WTC11 (cell line): Measurements from ENCODE around the gene MGRN1. TPM values are rescaled to one million over a fixed set of nuclear protein-coding genes. Genes with fewer than 3 reads are reported as not detected.

Experiments used
- ATF1 ChIP-seq: sonication (generic); formaldehyde crosslinking; IDR thresholded peaks from 2 replicates; pipeline ENCODE4 v1.8.1; 2023; ENCODE audit warnings: mild to moderate bottlenecking, moderate library complexity, missing genetic modification reagents
- ELF4 ChIP-seq: sonication (generic); formaldehyde crosslinking; IDR thresholded peaks from 2 replicates; pipeline ENCODE4 v1.8.1; 2022; ENCODE audit warnings: low read depth, mild to moderate bottlenecking, moderate library complexity, missing genetic modification reagents
- ETV6 ChIP-seq: sonication (generic); formaldehyde crosslinking; IDR thresholded peaks from 2 replicates; pipeline ENCODE4 v1.8.1; 2022; ENCODE audit warnings: mild to moderate bottlenecking, missing genetic modification reagents
- FOXK1 ChIP-seq: sonication (generic); formaldehyde crosslinking; IDR thresholded peaks from 2 replicates; pipeline ENCODE4 v1.8.0; 2022; ENCODE audit warnings: mild to moderate bottlenecking, moderate library complexity, missing genetic modification reagents
- FOXP1 ChIP-seq: sonication (generic); formaldehyde crosslinking; IDR thresholded peaks from 2 replicates; pipeline ENCODE4 v1.8.0; 2022; ENCODE audit warnings: missing genetic modification reagents, mild to moderate bottlenecking, moderate library complexity, borderline replicate concordance
- GRHL2 ChIP-seq: fragments of 250-450 bp; sonication (Bioruptor Pico); IDR thresholded peaks from 2 replicates; pipeline ENCODE4 v1.8.0; 2022; ENCODE audit warnings: mild to moderate bottlenecking, moderate library complexity; ENCODE audit not compliant: insufficient replicate concordance, severe bottlenecking
- GTF2I ChIP-seq: fragments of 250-450 bp; sonication (Bioruptor Pico); conservative IDR thresholded peaks from 2 replicates; pipeline ENCODE4 v1.4.0; 2021; ENCODE audit warnings: mild to moderate bottlenecking
- HMGA2 ChIP-seq: fragments of 250-450 bp; sonication (Bioruptor Pico); IDR thresholded peaks from 2 replicates; pipeline ENCODE4 v1.4.0; 2021; ENCODE audit warnings: mild to moderate bottlenecking, moderate library complexity
- IRF2 ChIP-seq: sonication (generic); formaldehyde crosslinking; IDR thresholded peaks from 2 replicates; pipeline ENCODE4 v1.8.0; 2022; ENCODE audit warnings: low read depth, missing genetic modification reagents, borderline replicate concordance
- NFE2L1 ChIP-seq: sonication (generic); formaldehyde crosslinking; IDR thresholded peaks from 2 replicates; pipeline ENCODE4 v1.8.1; 2023; ENCODE audit warnings: missing genetic modification reagents
- NR3C1 ChIP-seq: sonication (generic); formaldehyde crosslinking; conservative IDR thresholded peaks from 2 replicates; pipeline ENCODE4 v1.8.1; 2023; ENCODE audit warnings: low read depth, mild to moderate bottlenecking, missing genetic modification reagents
- SMAD3 ChIP-seq: sonication (generic); formaldehyde crosslinking; IDR thresholded peaks from 2 replicates; pipeline ENCODE4 v1.8.0; 2022; ENCODE audit warnings: missing genetic modification reagents, mild to moderate bottlenecking, borderline replicate concordance
- SMAD4 ChIP-seq: sonication (generic); formaldehyde crosslinking; IDR thresholded peaks from 2 replicates; pipeline ENCODE4 v1.8.0; 2022; ENCODE audit warnings: mild to moderate bottlenecking, missing genetic modification reagents
- SOX15 ChIP-seq: fragments of 250-450 bp; sonication (Bioruptor Pico); IDR thresholded peaks from 2 replicates; pipeline ENCODE4 v1.9.0; 2021; ENCODE audit warnings: mild to moderate bottlenecking
- TCF7 ChIP-seq: sonication (generic); formaldehyde crosslinking; IDR thresholded peaks from 2 replicates; pipeline ENCODE4 v1.8.0; 2022; ENCODE audit warnings: mild to moderate bottlenecking, low read depth, missing genetic modification reagents, moderate library complexity
- USF1 ChIP-seq: sonication (generic); formaldehyde crosslinking; IDR thresholded peaks from 2 replicates; pipeline ENCODE4 v1.8.0; 2022; ENCODE audit warnings: mild to moderate bottlenecking, missing genetic modification reagents
- ZNF232 ChIP-seq: sonication (generic); formaldehyde crosslinking; IDR thresholded peaks from 2 replicates; pipeline ENCODE4 v1.8.0; 2022; ENCODE audit warnings: mild to moderate bottlenecking, missing genetic modification reagents
- ZNF263 ChIP-seq: sonication (generic); formaldehyde crosslinking; IDR thresholded peaks from 2 replicates; pipeline ENCODE4 v1.8.1; 2022; ENCODE audit warnings: low read depth, mild to moderate bottlenecking, moderate library complexity, missing genetic modification reagents
- ZNF416 ChIP-seq: fragments of 250-450 bp; sonication (Bioruptor Pico); IDR thresholded peaks from 2 replicates; pipeline ENCODE4 v1.9.0; 2021; ENCODE audit warnings: mild to moderate bottlenecking, inconsistent platforms
- total RNA-seq: library from RNA; stranded (reverse); gene quantifications from 3 replicates; pipeline ENCODE4 v1.2.3, GENCODE V29; 2021
- TF ChIP-seq, protein P1 (sequence below): sonication (generic); formaldehyde crosslinking; IDR thresholded peaks from 2 replicates; pipeline ENCODE4 v1.8.0; 2023; ENCODE audit warnings: missing genetic modification reagents, mild to moderate bottlenecking, borderline replicate concordance
- TF ChIP-seq, protein P2 (sequence below): sonication (generic); formaldehyde crosslinking; IDR thresholded peaks from 2 replicates; pipeline ENCODE4 v1.8.1; 2022; ENCODE audit warnings: missing genetic modification reagents, borderline replicate concordance
- TF ChIP-seq, protein P3 (sequence below): fragments of 250-450 bp; sonication (Bioruptor Pico); IDR thresholded peaks from 2 replicates; pipeline ENCODE4 v1.9.0; 2021; ENCODE audit warnings: mild to moderate bottlenecking
- TF ChIP-seq, protein P4 (sequence below): sonication (generic); formaldehyde crosslinking; IDR thresholded peaks from 2 replicates; pipeline ENCODE4 v1.8.0; 2022; ENCODE audit warnings: mild to moderate bottlenecking, missing genetic modification reagents
- TF ChIP-seq, protein P5 (sequence below): sonication (generic); formaldehyde crosslinking; IDR thresholded peaks from 2 replicates; pipeline ENCODE4 v1.8.0; 2023; ENCODE audit warnings: mild to moderate bottlenecking, missing genetic modification reagents
- TF ChIP-seq, protein P6 (sequence below): sonication (generic); formaldehyde crosslinking; IDR thresholded peaks from 2 replicates; pipeline ENCODE4 v1.8.0; 2022; ENCODE audit warnings: mild to moderate bottlenecking, missing genetic modification reagents

The MGRN1 gene
- total RNA-seq, 1 experiment from 2014 or later, result 88.8 TPM

GRCh38 chr16:4693296-4693955, 68.8 kb downstream of the MGRN1 start, which contains the start of gene NUDT16L1 (continued):
- TF ChIP-seq, protein P1, sequence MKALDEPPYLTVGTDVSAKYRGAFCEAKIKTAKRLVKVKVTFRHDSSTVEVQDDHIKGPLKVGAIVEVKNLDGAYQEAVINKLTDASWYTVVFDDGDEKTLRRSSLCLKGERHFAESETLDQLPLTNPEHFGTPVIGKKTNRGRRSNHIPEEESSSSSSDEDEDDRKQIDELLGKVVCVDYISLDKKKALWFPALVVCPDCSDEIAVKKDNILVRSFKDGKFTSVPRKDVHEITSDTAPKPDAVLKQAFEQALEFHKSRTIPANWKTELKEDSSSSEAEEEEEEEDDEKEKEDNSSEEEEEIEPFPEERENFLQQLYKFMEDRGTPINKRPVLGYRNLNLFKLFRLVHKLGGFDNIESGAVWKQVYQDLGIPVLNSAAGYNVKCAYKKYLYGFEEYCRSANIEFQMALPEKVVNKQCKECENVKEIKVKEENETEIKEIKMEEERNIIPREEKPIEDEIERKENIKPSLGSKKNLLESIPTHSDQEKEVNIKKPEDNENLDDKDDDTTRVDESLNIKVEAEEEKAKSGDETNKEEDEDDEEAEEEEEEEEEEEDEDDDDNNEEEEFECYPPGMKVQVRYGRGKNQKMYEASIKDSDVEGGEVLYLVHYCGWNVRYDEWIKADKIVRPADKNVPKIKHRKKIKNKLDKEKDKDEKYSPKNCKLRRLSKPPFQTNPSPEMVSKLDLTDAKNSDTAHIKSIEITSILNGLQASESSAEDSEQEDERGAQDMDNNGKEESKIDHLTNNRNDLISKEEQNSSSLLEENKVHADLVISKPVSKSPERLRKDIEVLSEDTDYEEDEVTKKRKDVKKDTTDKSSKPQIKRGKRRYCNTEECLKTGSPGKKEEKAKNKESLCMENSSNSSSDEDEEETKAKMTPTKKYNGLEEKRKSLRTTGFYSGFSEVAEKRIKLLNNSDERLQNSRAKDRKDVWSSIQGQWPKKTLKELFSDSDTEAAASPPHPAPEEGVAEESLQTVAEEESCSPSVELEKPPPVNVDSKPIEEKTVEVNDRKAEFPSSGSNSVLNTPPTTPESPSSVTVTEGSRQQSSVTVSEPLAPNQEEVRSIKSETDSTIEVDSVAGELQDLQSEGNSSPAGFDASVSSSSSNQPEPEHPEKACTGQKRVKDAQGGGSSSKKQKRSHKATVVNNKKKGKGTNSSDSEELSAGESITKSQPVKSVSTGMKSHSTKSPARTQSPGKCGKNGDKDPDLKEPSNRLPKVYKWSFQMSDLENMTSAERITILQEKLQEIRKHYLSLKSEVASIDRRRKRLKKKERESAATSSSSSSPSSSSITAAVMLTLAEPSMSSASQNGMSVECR (CRISPR knock-in tag), result peak; percentile 73; the same call in 1 of the 2 replicates
- TF ChIP-seq ATF1 (CRISPR knock-in tag), result no peak
- no peak for TF ChIP-seq GTF2I
- TF ChIP-seq SOX15 (CRISPR knock-in tag), result no peak
- no peak for TF ChIP-seq IRF2 (CRISPR knock-in tag)
- TF ChIP-seq, protein P2, sequence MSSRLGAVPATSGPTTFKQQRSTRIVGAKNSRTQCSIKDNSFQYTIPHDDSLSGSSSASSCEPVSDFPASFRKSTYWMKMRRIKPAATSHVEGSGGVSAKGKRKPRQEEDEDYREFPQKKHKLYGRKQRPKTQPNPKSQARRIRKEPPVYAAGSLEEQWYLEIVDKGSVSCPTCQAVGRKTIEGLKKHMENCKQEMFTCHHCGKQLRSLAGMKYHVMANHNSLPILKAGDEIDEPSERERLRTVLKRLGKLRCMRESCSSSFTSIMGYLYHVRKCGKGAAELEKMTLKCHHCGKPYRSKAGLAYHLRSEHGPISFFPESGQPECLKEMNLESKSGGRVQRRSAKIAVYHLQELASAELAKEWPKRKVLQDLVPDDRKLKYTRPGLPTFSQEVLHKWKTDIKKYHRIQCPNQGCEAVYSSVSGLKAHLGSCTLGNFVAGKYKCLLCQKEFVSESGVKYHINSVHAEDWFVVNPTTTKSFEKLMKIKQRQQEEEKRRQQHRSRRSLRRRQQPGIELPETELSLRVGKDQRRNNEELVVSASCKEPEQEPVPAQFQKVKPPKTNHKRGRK (CRISPR knock-in tag), result no peak
- TF ChIP-seq, protein P3, sequence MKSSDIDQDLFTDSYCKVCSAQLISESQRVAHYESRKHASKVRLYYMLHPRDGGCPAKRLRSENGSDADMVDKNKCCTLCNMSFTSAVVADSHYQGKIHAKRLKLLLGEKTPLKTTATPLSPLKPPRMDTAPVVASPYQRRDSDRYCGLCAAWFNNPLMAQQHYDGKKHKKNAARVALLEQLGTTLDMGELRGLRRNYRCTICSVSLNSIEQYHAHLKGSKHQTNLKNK (CRISPR knock-in tag), result no peak
- TF ChIP-seq SMAD4 (CRISPR knock-in tag), result no peak
- TF ChIP-seq, protein P4, sequence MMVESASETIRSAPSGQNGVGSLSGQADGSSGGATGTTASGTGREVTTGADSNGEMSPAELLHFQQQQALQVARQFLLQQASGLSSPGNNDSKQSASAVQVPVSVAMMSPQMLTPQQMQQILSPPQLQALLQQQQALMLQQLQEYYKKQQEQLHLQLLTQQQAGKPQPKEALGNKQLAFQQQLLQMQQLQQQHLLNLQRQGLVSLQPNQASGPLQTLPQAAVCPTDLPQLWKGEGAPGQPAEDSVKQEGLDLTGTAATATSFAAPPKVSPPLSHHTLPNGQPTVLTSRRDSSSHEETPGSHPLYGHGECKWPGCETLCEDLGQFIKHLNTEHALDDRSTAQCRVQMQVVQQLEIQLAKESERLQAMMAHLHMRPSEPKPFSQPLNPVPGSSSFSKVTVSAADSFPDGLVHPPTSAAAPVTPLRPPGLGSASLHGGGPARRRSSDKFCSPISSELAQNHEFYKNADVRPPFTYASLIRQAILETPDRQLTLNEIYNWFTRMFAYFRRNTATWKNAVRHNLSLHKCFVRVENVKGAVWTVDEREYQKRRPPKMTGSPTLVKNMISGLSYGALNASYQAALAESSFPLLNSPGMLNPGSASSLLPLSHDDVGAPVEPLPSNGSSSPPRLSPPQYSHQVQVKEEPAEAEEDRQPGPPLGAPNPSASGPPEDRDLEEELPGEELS, result peak; percentile 60; the same call in 1 of the 2 replicates
- TF ChIP-seq NR3C1, result no peak
- no peak for TF ChIP-seq SMAD3
- no peak for TF ChIP-seq GRHL2 (CRISPR knock-in tag)
- no peak for TF ChIP-seq TCF7 (CRISPR knock-in tag)
- TF ChIP-seq ZNF263 (CRISPR knock-in tag), result peak; percentile 15; the same call in 1 of the 2 replicates
- TF ChIP-seq USF1 (CRISPR knock-in tag), result no peak
- TF ChIP-seq, protein P5, sequence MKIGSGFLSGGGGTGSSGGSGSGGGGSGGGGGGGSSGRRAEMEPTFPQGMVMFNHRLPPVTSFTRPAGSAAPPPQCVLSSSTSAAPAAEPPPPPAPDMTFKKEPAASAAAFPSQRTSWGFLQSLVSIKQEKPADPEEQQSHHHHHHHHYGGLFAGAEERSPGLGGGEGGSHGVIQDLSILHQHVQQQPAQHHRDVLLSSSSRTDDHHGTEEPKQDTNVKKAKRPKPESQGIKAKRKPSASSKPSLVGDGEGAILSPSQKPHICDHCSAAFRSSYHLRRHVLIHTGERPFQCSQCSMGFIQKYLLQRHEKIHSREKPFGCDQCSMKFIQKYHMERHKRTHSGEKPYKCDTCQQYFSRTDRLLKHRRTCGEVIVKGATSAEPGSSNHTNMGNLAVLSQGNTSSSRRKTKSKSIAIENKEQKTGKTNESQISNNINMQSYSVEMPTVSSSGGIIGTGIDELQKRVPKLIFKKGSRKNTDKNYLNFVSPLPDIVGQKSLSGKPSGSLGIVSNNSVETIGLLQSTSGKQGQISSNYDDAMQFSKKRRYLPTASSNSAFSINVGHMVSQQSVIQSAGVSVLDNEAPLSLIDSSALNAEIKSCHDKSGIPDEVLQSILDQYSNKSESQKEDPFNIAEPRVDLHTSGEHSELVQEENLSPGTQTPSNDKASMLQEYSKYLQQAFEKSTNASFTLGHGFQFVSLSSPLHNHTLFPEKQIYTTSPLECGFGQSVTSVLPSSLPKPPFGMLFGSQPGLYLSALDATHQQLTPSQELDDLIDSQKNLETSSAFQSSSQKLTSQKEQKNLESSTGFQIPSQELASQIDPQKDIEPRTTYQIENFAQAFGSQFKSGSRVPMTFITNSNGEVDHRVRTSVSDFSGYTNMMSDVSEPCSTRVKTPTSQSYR (CRISPR knock-in tag), result no peak
- 0 out of 2 replicates have a peak, but pooled peaks have one; percentile 46 for TF ChIP-seq NFE2L1 (CRISPR knock-in tag)
- TF ChIP-seq FOXP1 (CRISPR knock-in tag), result peak; percentile 42; the same call in 1 of the 2 replicates
- TF ChIP-seq FOXK1 (CRISPR knock-in tag), result no peak
- TF ChIP-seq ETV6 (CRISPR knock-in tag), result peak; percentile 56; the same call in 1 of the 2 replicates
- no peak; the same call in 1 of the 2 replicates for TF ChIP-seq ZNF416 (CRISPR knock-in tag)
- TF ChIP-seq ELF4 (CRISPR knock-in tag), result no peak
- no peak for TF ChIP-seq HMGA2 (CRISPR knock-in tag)
- no peak for TF ChIP-seq ZNF232 (CRISPR knock-in tag)
- TF ChIP-seq, protein P6, sequence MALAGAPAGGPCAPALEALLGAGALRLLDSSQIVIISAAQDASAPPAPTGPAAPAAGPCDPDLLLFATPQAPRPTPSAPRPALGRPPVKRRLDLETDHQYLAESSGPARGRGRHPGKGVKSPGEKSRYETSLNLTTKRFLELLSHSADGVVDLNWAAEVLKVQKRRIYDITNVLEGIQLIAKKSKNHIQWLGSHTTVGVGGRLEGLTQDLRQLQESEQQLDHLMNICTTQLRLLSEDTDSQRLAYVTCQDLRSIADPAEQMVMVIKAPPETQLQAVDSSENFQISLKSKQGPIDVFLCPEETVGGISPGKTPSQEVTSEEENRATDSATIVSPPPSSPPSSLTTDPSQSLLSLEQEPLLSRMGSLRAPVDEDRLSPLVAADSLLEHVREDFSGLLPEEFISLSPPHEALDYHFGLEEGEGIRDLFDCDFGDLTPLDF (CRISPR knock-in tag), result no peak
